HCT116 (cell line): ENCODE results near the gene ATP10B.
"Not testable (repeated sequence)": the region's sequence is repeated elsewhere in the genome, so short reads cannot be mapped to it uniquely, and the experiment has no call there.

ENCODE experiments used
- EZH2phosphoT487 ChIP-seq: fragments of 200-600 bp; IDR thresholded peaks from 2 replicates; pipeline ENCODE4 v1.6.1; 2018; ENCODE audit warnings: antibody characterized with exemption, borderline replicate concordance
- TF ChIP-seq, protein P1 (sequence below), 3 experiments: fragments of 200-600 bp in 1 of 3; sonication (generic) in 1 of 3; IDR thresholded peaks in 2 of 3; conservative IDR thresholded peaks in 1 of 3; 2 replicates each; pipeline ENCODE4 v1.5.1; 2012 to 2017; ENCODE audit warnings: low read depth in 2 of 3, low read length in 2 of 3, antibody characterized with exemption in 1 of 3, borderline replicate concordance in 1 of 3, control low read depth in 1 of 3, mild to moderate bottlenecking in 1 of 3, mixed read lengths in 1 of 3, mixed run types in 1 of 3, moderate library complexity in 1 of 3; ENCODE audit not compliant: insufficient read depth in 1 of 3

DNA sequence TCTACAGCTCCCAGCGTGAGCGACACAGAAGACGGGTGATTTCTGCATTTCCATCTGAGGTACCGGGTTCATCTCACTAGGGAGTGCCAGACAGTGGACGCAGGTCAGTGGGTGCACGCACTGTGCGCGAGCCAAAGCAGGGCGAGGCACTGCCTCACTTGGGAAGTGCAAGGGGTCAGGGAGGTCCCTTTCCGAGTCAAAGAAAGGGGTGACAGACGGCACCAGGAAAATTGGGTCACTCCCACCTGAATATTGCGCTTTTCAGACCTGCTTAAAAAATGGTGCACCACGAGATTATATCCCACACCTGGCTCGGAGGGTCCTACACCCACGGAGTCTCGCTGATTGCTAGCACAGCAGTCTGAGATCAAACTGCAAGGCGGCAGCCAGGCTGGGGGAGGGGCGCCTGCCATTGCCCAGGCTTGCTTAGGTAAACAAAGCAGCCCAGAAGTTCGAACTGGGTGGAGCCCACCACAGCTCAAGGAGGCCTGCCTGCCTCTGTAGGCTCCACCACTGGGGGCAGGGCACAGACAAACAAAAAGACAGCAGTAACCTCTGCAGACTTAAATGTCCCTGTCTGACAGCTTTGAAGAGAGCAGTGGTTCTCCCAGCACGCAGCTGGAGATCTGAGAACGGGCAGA is 21.7 kb upstream of the ATP10B start:
- TF ChIP-seq EZH2phosphoT487 = not testable (repeated sequence)
- TF ChIP-seq, protein P1, sequence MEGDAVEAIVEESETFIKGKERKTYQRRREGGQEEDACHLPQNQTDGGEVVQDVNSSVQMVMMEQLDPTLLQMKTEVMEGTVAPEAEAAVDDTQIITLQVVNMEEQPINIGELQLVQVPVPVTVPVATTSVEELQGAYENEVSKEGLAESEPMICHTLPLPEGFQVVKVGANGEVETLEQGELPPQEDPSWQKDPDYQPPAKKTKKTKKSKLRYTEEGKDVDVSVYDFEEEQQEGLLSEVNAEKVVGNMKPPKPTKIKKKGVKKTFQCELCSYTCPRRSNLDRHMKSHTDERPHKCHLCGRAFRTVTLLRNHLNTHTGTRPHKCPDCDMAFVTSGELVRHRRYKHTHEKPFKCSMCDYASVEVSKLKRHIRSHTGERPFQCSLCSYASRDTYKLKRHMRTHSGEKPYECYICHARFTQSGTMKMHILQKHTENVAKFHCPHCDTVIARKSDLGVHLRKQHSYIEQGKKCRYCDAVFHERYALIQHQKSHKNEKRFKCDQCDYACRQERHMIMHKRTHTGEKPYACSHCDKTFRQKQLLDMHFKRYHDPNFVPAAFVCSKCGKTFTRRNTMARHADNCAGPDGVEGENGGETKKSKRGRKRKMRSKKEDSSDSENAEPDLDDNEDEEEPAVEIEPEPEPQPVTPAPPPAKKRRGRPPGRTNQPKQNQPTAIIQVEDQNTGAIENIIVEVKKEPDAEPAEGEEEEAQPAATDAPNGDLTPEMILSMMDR (IDR thresholded peaks at IDR 0.05 in 2 of 3, conservative IDR thresholded peaks at IDR 0.05 in 1 of 3; ENCODE audit: borderline replicate concordance in 1 of 3, insufficient read depth in 1 of 3, low read depth in 2 of 3, low read length in 2 of 3) = not testable (repeated sequence)
